ENCODE data around the gene IFRD2. TPM values are rescaled to one million over a fixed set of nuclear protein-coding genes. Genes with fewer than 3 reads are reported as not detected.

The IFRD2 gene
- total RNA-seq, 1 donor from 2014 or later = 40.2 TPM

DNA sequence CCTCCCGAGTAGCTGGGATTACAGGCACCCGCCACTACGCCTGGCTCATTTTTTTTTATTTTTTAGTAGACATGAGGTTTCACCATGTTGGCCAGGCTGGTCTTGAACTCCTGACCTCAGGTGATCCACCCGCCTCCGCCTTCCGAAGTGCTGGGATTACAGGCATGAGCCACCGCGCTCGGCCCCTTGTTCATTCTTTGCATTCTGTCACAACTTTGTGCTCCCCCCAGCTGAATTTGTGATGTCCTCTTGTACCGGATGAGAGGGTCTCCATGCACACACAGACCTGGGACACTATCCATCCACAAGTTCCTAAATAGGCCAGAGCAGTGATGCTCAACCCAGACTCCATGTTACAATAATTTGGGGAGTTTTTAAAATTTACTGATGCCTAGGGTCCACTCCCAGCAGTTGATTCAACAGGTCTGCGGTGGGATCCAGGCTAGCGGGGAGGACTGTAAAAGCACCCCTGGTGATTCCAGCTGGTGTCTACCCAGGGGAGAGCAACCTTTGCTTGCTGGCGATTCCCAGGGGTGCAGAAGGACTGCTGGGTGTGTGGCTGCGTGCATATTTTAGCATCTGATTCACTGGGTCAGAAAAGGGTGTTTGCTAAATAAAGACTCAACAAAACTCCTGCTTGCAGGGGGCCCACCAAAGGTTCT lies 47.4 kb upstream of the IFRD2 start:
- H3K4me1 Mint-ChIP-seq = peaks cover 36% of the 10 kb centered on the region
- TF ChIP-seq, protein P1, sequence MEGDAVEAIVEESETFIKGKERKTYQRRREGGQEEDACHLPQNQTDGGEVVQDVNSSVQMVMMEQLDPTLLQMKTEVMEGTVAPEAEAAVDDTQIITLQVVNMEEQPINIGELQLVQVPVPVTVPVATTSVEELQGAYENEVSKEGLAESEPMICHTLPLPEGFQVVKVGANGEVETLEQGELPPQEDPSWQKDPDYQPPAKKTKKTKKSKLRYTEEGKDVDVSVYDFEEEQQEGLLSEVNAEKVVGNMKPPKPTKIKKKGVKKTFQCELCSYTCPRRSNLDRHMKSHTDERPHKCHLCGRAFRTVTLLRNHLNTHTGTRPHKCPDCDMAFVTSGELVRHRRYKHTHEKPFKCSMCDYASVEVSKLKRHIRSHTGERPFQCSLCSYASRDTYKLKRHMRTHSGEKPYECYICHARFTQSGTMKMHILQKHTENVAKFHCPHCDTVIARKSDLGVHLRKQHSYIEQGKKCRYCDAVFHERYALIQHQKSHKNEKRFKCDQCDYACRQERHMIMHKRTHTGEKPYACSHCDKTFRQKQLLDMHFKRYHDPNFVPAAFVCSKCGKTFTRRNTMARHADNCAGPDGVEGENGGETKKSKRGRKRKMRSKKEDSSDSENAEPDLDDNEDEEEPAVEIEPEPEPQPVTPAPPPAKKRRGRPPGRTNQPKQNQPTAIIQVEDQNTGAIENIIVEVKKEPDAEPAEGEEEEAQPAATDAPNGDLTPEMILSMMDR (IDR thresholded peaks at IDR 0.05; ENCODE audit: unreplicated experiment) = no peak
- H3K36me3 Mint-ChIP-seq = no peaks in the 10 kb centered on the region
- DNase-seq (ENCODE audit: low spot score in 2 of 2, unreplicated experiment in 2 of 2) = no peak
- no peaks in the 10 kb centered on the region for H3K9me3 Mint-ChIP-seq
- H3K27ac Mint-ChIP-seq = no peak overlapping the region
- peaks cover 57% of the 10 kb centered on the region for H3K27me3 Mint-ChIP-seq (ENCODE audit: low read depth)
- H3K4me3 Mint-ChIP-seq = peak overlapping the region; percentile 85

DNA sequence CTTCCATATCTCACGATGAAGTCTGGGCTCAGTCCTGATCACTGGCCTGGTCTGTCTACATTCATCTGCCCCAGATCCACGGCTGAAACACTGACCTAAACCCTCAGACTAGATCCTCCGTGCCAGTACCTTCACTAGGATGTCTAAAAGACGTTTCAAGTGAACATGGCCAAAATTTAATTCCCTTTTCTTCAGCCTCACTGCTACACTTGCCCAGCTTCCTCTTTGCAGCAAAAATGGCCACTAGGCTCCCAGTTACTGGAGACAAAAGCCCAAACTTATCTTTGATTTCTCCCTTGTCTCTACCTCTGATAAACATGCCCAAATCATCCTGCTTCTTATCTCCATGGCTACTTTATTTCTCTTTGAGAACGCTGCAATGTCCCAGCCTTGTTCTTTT lies 46.7 kb upstream of the IFRD2 start:
- H3K9me3 Mint-ChIP-seq = no peaks in the 10 kb centered on the region
- TF ChIP-seq, protein P1 (IDR thresholded peaks at IDR 0.05; ENCODE audit: unreplicated experiment) = no peak
- H3K4me1 Mint-ChIP-seq = peaks cover 40% of the 10 kb centered on the region
- no peaks in the 10 kb centered on the region for H3K36me3 Mint-ChIP-seq
- H3K4me3 Mint-ChIP-seq = peak overlapping the region; percentile 85
- peaks cover 53% of the 10 kb centered on the region for H3K27me3 Mint-ChIP-seq (ENCODE audit: low read depth)
- peak overlapping the region; percentile 99 for H3K27ac Mint-ChIP-seq
- DNase-seq (ENCODE audit: low spot score in 2 of 2, unreplicated experiment in 2 of 2) = no peak

DNA sequence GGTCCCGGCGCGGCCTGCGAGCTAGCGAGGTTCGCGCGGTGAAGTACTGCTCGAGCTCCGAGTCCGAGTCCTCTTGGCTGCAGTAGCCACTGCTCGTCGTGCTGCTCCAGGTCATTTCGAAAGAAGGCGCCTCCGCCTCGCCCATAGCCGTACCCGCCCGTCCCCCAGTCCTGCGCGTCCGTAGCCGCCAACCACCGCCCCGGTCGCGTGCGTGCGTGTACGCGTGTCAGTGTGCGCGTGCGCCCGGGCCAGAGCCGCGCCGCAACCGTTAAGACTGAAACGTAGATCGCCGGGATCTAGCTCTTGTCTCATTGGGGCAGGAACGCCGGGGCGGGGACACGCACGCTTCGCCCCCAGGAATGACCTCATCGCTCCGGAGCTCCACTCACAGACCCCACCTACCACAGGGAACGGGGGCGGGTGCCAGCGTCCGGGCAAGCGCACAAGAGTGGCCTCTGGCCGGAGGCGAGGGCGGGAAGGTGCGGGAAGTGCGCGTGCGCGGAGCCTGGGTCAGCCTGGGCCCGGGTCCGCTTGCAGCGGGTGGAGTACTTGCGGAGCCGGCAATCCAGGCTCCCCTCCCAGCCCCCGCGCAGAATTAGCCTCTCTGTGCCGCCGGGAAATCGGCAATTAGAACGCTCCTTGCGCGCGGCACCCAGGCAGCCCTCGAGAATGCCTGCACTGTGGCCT lies 45.1 kb upstream of the IFRD2 start:
- no peaks in the 10 kb centered on the region for H3K36me3 Mint-ChIP-seq
- peak overlapping the region; percentile 99 for H3K27ac Mint-ChIP-seq
- H3K4me1 Mint-ChIP-seq = peaks cover 45% of the 10 kb centered on the region
- H3K4me3 Mint-ChIP-seq = peak overlapping the region; percentile 85
- TF ChIP-seq, protein P1 (IDR thresholded peaks at IDR 0.05; ENCODE audit: unreplicated experiment) = no peak
- peak; percentile 94 to 95 for DNase-seq (ENCODE audit: low spot score in 2 of 2, unreplicated experiment in 2 of 2)
- peaks cover 37% of the 10 kb centered on the region for H3K27me3 Mint-ChIP-seq (ENCODE audit: low read depth)
- H3K9me3 Mint-ChIP-seq = no peaks in the 10 kb centered on the region

DNA sequence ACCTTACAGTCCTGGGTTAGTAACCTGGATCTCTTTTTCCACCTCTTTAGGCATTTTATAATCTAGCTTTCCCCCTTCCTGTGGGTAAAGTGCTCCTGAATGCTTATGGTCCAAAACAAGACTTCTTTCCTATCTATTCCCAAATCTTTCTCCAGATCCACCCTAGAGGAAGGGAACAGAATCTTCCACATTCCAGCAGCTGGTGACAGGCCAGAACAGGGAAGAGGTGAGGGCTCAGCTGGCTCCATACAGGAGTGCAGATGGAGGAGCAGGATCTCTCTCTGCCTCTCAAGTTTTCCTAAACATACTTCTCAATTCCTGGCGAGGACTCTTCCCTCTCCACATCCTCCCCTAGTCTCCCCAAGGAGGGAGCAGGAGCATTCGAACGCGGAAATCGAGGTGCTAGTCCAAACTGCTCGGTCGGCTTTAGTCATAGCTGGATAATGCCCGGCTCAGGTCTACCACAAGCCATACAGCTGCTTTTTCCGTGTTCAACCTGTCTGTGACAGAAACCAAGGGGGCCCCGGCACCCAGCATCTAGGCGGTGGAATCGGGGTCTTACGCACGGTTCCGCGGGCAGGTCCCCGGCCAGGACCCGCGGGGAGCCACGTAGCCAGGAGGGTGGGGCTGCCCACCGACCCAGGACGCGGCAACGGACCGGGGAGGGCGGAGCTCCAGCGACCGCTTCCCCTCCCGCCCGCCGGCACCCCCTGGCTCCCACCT lies 44.4 kb upstream of the IFRD2 start:
- Mint-ChIP-seq H3K9me3 (no peaks in the 10 kb centered on the region), H3K4me1 (peaks cover 45% of the 10 kb centered on the region), H3K27me3 (ENCODE audit: low read depth) (peaks cover 30% of the 10 kb centered on the region), H3K4me3 (peak overlapping the region; percentile 85), H3K36me3 (no peaks in the 10 kb centered on the region), H3K27ac (peak overlapping the region; percentile 93)
- TF ChIP-seq, protein P1 (IDR thresholded peaks at IDR 0.05; ENCODE audit: unreplicated experiment) = no peak
- no peak for DNase-seq (ENCODE audit: low spot score in 2 of 2, unreplicated experiment in 2 of 2)

DNA sequence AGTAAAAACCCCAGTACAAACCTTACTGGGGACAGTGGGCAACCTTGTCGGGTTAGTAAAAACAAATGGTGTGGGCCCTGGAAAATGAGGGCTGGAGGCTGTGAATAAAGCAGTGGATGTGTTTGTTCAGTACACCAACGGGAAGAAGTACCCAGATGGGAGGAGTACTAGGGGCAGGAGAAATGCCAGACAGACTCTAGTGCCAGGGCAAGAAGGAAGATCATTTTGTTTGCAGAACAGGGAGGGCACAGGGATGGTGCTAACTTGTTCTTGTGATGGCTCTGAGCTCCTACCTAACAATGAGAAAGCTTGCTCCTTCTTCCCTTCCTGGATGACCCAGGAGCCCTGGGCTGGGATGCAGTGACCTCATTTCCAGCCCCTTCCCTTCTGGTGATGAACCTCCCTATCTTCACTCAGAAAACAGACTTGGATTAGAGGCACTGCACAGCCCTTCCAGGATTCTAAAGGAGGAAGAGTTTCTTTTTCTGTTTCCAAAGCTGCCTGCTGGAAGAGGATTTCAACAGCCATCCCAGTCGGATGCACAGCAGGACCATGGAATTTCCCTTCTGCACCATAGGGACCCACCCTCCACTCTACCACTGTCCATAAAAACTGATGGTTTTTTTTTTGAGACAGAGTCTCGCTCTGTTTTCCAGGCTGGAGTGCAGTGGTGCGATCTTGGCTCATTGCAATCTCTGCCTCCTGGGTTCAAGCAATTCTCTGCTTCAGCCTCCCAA lies 42.3 kb upstream of the IFRD2 start:
- Mint-ChIP-seq H3K4me1 (peaks cover 38% of the 10 kb centered on the region), H3K27ac (no peak overlapping the region), H3K9me3 (no peaks in the 10 kb centered on the region), H3K4me3 (peak overlapping the region; percentile 30), H3K36me3 (peaks cover 5% of the 10 kb centered on the region), H3K27me3 (ENCODE audit: low read depth) (peaks cover 11% of the 10 kb centered on the region)
- TF ChIP-seq, protein P1 (IDR thresholded peaks at IDR 0.05; ENCODE audit: unreplicated experiment) = no peak
- DNase-seq (ENCODE audit: low spot score in 2 of 2, unreplicated experiment in 2 of 2) = no peak

Measured in mesothelial cell of epicardium (in vitro differentiated cells).